ENCODE results near the gene PRKCE.

GRCh38 chr2:45777996-45778719 is 126.7 kb downstream of the PRKCE start:
- TF ChIP-seq SUZ12 (IDR thresholded peaks at IDR 0.05; ENCODE audit: extremely low read depth, insufficient read depth, insufficient read length) (no peak), YY1 (IDR thresholded peaks at IDR 0.05; ENCODE audit: insufficient read depth, insufficient read length) (no peak), ZNF274 (IDR thresholded peaks at IDR 0.05; ENCODE audit: low read depth, low read length) (no peak)

Data from NT2/D1 (cell line).